GDM1 (cell line): ENCODE data around the gene SAG.

Experiments
- DNase-seq: peaks from one replicate; lab custom pipeline; 2025; lab: John Stamatoyannopoulos, UW

The SAG gene

DNA sequence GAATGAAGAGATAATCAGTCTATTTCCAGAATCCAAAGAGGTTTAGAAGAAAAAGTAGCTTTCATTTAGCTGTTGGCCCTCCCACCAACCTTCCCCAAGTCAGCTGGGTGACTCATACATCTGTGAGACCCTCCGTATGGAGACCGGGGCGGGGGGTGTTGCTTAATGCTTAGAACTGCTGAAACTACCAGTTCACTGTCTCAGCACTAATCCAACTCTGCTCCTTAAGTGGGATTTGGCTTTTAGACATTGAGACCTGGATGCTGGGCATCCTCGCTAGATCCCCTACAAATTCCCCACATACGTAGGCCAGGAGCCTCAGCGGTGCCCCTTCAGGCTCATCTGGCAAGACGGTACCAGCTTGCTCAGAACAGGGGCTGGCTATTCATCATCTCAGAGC, at the start of gene SAG:
SAG (plus strand) TSS at position 252 of the 400 bp plus-strand sequence. CDS start 1,374 bp downstream, outside the sequence.
- DNase-seq: no peak

GRCh38 chr2:233258211-233258610, 49.4 kb upstream of the SAG start:
- DNase-seq: no peak

- DNase-seq: no peak
These were observed 47.9 kb upstream of the SAG start for GRCh38 chr2:233259730-233260129.

DNA sequence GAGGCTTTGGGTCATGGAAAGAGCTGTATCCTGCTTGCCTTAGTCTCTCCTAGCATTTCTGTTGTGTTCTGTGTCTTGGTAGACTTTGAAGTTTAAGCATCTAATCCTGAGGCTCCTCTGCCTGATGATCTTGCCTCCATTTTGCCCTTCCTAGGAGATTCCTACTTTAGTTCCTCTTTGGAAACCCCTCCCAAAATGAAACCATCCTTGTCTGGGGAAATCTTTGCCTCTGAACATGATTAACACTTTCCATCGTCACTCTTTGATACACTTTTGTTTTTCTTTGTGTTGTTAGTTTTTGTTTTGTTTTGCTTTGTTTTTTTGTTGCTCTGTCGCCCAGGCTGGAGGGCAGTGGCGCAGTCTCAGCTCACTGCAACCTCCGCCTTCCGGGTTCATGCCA, 47.0 kb upstream of the SAG start:
- no peak for DNase-seq

- DNase-seq: no peak
These were observed 45.6 kb upstream of the SAG start for GRCh38 chr2:233261819-233262555.

- no peak for DNase-seq
These were observed 45.1 kb upstream of the SAG start for GRCh38 chr2:233262562-233262961.

DNA sequence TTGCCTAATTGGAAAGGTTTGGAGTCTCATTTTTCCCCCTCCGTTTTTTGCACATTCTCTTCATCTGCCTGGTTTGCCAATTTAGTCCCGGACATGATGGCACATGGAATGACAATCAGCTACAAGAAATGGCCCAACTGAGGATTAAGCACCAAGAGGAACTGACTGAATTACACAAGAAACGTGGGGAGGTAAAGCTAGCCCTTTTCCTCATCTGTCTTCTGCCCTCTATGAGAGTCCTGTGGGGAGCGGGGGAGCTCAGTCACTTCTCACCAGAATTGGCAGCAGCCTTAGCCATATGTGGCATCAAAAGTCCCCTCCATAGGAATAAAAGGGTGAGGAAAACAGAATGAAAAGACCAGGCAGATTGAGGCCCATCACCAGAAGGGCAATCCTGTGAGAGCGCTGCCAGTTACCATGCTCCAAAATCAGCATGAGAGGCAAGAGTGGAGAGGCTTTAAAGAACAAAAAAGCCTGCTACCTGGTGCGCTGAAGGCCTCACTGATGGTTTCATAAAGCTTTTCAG, 44.5 kb upstream of the SAG start:
- DNase-seq: no peak

DNA sequence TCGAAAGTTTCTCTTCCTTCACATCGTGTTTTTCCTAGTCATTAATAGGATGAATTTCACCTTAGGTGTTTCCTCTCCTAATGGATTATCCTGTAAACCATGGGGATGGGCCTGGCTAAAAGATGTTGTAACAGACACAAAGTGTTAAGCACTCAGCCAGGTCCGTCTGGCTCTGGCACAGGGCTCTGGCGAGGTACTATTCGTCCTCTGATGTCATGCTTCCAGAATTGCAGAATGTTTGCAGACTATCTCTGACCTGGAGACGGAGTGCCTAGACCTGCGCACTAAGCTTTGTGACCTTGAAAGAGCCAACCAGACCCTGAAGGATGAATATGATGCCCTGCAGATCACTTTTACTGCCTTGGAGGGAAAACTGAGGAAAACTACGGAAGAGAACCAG, 42.9 kb upstream of the SAG start:
- no peak for DNase-seq

DNA sequence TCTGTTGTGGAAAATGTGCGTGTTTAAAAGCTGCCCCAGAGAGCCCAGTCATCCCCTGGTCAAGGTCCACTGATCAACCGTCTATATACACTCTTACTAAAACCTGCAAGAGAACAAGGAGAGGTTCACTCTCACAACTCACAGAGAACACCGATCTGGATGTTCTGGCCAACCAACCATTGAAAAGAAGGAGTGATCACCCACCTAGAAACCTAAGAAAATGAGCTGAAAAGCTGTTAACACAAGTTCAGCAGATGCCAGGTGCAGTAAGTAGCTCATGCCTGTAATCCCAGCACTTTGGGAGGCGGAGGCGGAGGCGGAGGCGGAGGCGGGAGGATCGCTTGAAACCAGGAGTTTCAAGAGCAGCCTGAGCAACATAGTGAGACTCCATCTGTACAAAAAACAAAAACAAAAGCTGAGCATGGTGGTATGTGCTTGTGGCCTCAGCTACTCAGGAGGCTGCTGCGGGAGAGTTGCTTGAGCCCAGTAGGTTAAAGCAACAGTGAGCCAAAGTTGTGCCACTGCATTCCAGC, 41.7 kb upstream of the SAG start:
- no peak for DNase-seq

DNA sequence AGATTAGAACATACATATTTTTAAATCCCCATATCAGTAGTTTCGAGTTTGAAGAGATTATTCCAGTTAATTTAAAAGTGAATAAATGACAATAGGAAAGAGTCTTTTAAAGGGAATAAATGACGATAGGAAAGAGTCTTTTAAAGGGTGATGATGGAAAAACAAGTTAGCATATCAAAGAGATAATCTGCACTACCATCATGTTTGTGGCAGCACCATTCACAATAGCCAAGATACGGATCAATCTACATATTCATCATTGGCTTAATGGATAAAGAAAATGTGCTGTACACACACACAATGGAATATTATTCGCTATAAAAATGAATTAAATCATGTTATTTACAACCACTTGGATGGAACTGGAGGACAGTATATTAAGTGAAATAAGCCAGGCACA, 41.1 kb upstream of the SAG start:
- no peak for DNase-seq

DNA sequence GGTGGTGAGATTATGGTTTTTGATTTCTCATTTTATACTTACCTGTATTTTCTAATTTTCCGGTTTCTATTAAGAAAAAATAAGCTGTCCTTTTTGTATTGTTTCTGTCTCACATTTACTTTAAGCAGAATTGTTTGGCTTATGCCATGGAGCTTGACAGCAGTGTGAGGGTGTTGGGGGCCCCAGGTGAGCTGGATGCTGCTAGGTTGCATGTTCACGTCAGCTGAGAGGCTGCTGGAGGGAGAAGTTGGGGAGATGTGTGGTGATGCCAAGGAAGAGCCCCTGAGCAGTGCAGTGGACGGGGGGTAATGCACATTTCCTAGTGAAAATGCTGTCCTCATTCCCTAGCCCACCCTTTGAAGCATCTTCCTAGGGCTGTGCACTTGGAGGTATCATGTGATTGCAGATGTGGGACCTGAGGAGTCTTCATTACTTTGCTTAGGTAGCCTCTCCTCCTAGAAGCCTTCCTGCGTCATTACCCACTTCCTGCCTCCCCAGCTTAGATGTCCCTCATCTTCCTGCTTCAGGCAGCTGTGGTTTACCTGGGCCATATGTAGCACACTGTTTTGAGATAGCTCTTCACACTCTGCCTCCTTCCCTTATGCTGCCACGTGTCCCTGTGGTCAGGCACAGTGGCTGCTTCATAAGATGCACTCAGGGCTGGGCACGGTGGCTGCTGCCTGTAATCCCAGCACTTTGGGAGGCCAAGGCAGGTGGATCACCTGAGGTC, 39.9 kb upstream of the SAG start:
- no peak for DNase-seq

DNA sequence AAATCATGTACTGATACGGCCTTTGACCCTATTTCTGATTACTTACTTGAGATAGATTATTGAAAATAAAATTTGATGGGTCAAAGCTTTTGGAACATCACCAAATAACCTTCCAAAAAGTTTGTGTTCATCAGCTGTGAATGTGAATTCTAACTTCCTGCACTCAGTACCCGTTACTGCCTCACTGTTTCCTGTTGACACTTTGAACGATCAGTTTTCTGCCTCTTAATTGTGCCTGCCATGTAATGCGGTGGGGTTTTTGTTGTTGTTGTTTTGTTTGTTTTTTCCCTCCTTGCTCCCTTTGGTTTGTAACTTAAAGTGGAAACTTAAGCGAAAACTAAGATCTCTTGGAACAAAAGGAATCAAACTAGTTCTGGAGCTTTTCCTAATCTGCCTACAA, 37.2 kb upstream of the SAG start:
- DNase-seq: no peak

DNA sequence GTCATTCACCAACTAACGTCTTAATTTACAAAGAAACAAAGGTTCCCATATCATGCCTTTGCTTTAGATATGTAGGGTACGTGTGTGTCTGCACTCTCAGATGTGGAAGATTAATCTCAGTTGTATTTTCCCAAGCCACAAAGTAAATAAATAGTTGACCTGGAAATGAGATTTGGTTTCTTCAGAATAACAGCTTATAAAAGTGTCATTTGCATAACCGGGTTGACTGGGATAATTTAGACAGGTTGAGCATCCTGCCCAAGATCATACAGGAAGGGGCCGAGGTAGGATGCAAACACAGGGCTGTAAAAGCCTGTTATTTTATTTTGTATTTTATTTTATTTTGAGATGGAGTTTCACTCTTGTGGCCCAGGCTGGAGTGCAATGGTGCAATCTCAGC, 36.7 kb upstream of the SAG start:
- no peak for DNase-seq

DNA sequence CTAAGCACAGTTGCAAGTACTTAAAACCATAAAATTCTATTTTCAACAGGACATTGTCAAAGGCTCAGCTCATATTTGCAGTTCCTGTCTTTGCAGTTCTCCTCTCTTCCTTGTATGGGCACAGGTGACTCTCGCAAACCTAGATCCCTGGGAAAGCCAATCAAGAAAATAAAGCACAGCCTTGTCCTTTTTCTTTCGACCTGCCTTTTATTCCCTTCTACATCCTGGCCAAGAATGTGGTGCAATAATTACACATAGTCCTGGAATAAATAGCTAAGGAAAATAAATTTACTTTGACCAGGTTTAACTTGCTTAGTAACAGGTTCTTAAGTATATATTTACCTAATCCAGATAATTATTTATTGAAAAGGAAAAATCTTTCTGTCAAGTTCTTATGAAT, 35.9 kb upstream of the SAG start:
- DNase-seq: no peak

DNA sequence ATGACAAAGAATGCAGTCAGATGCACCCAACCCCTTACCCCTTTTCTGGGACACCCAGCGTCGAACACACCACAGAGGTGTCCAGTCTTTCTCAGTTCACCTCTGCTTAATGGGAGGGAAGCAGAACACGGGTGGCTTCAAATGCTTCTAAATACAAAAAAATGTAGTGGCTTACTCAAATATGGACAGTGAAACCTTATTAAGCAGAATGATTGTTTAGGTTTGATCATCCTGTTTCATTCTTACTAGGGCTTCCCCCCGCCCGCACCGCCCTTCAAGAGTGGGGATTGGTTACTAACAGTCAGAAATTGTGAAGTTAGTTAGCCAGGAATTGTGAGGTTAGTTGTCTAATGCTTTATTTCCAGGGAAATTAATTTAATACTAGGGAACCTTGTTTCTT, 34.5 kb upstream of the SAG start:
- no peak for DNase-seq

GRCh38 chr2:233275223-233275622, 32.4 kb upstream of the SAG start:
- no peak for DNase-seq

DNA sequence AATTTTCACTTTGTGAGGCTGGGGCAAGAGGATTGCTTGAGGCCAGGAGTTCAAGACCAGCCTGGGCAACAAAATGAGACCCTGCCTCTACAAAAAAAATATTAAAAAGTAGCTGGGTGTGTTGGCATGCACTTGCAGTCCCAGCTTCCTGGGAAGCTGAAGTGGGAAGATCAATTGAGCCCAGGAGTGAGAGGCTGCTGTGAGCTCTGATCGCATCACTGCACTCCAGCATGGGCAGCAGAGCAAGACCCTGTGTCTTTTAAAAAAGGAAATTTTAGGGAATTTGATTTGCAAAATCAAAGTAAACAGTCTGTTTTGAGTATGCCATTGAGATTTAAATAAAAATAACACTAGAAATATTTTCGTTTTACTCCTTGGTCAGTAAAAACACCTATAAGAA, 28.7 kb upstream of the SAG start:
- no peak for DNase-seq

DNA sequence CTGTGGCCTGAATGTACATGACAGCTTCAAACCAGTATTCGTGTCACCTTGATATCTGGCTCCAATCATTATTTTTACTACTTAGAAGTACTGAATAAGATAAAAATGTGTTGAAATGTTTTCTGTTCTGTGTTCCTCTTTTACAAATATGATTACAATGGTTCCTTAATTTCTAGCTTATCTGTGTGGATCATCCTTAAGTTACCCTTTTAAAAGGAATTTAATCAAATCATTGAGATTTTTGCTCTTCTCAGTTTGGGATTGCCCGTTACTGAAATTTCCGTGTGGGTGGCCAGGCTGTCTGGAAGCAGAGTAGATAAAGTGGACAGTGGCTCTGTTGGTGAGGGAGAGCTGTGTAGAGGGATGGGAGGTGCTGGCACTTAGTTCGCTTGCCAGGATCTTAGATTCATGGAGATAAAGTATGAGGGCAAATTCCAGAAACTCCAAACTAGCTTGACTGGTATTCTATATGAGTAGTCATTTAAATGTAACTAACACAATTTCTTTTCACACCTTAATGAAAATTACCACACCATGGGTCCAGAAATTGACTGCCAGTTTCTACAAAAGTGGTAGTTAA, 27.4 kb upstream of the SAG start:
- DNase-seq: no peak

GRCh38 chr2:233281553-233281952, 26.1 kb upstream of the SAG start:
- DNase-seq: no peak

DNA sequence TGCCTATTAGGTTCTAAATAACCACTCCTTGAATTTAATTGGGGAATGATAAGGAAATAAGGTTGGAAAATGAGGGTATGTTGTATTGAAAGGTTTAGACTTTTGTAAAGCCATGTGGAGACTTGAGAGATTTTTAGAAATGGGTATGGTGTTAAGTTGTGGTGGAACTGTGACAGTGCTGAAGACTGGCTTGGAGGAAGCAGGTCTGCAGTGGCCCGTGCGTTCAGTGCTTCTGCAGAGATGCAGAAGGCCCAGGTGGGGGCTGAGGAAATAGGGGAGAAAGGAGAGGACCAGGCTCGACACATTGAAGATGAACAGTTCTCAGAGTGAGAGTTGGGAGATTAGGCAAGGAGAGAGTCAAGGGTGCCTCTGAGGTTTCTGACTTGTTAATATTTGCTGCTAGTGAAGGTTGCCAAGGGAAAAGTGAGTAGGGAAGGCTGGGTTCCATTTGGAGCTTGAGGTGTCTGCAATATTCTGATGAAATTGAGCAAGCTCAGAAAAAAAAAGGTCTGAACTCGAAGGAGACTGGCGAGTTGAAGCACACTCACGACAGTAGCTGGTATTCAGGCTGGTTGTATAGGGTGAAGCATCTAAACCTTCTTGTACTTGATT, 25.5 kb upstream of the SAG start:
- no peak for DNase-seq

GRCh38 chr2:233285921-233286320, 21.7 kb upstream of the SAG start:
- no peak for DNase-seq

- DNase-seq: no peak
These were observed 19.7 kb upstream of the SAG start for GRCh38 chr2:233287871-233288270.
